HL-60 (cell line): ENCODE results near the gene SCMH1.

ENCODE experiments used
- DNase-seq, 2 experiments: peaks; one replicate each; pipeline ENCODE4 v3.0.0-alpha.2; 2010 to 2020; ENCODE audit warnings: low read depth in 1 of 2, low spot score in 1 of 2
- H3K27ac ChIP-seq: fragments of 250-450 bp; sonication (Bioruptor Pico); replicated peaks from 2 replicates; pipeline ENCODE4 v1.5.1; 2020; ENCODE audit warnings: mild to moderate bottlenecking, moderate library complexity
- H3K27me3 ChIP-seq: fragments of 250-450 bp; sonication (Bioruptor Pico); 2 replicates; pipeline ENCODE4 v1.5.1; 2021; ENCODE audit warnings: mild to moderate bottlenecking, moderate library complexity; ENCODE audit not compliant: insufficient read depth, poor library complexity, severe bottlenecking
- H3K4me3 ChIP-seq: replicated peaks from 2 replicates; pipeline ENCODE4 v1.5.1; 2011; ENCODE audit warnings: mild to moderate bottlenecking, control low read depth, low read length; ENCODE audit not compliant: insufficient read depth
- GABPA ChIP-seq: IDR thresholded peaks from 2 replicates; pipeline ENCODE4 v1.6.1; 2012; ENCODE audit warnings: low read depth
- POLR2AphosphoS5 ChIP-seq: IDR thresholded peaks from 2 replicates; pipeline ENCODE4 v1.6.1; 2012; ENCODE audit warnings: low read depth
- SPI1 ChIP-seq: IDR thresholded peaks from 2 replicates; pipeline ENCODE4 v1.6.1; 2012; ENCODE audit warnings: low read depth, mild to moderate bottlenecking, borderline replicate concordance
- TF ChIP-seq, protein P1 (sequence below): IDR thresholded peaks from 2 replicates; pipeline ENCODE4 v1.6.1; 2012; ENCODE audit warnings: low read depth; ENCODE audit not compliant: insufficient replicate concordance
- TF ChIP-seq, protein P2 (sequence below): IDR thresholded peaks from one replicate; pipeline ENCODE4 v1.5.1; 2011; ENCODE audit warnings: low read length, control low read depth, inconsistent platforms; ENCODE audit not compliant: insufficient read depth

Gene SCMH1

DNA sequence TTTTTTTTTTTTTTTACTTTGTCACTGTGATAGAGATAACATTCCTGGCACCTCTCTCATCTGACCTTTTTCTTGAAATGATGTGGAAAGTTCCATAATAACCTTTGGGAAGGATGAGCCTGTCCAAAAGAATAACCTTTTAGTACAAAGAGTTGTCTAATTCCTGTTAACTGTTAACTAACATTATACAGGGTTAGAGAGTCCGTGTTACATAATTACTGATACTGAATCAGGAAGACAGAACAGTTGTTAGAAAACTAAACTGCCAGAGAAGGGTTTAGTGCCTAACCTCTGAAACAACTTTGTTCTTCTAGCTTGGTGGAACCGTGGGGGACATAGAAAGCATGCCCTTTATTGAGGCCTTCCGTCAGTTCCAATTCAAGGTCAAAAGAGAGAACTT, 253.8 kb downstream of the SCMH1 start:
- Histone ChIP-seq H3K4me3 (no peak overlapping the region), H3K27ac (no peak overlapping the region), H3K27me3 (no peaks in the 10 kb centered on the region)
- TF ChIP-seq, protein P1, sequence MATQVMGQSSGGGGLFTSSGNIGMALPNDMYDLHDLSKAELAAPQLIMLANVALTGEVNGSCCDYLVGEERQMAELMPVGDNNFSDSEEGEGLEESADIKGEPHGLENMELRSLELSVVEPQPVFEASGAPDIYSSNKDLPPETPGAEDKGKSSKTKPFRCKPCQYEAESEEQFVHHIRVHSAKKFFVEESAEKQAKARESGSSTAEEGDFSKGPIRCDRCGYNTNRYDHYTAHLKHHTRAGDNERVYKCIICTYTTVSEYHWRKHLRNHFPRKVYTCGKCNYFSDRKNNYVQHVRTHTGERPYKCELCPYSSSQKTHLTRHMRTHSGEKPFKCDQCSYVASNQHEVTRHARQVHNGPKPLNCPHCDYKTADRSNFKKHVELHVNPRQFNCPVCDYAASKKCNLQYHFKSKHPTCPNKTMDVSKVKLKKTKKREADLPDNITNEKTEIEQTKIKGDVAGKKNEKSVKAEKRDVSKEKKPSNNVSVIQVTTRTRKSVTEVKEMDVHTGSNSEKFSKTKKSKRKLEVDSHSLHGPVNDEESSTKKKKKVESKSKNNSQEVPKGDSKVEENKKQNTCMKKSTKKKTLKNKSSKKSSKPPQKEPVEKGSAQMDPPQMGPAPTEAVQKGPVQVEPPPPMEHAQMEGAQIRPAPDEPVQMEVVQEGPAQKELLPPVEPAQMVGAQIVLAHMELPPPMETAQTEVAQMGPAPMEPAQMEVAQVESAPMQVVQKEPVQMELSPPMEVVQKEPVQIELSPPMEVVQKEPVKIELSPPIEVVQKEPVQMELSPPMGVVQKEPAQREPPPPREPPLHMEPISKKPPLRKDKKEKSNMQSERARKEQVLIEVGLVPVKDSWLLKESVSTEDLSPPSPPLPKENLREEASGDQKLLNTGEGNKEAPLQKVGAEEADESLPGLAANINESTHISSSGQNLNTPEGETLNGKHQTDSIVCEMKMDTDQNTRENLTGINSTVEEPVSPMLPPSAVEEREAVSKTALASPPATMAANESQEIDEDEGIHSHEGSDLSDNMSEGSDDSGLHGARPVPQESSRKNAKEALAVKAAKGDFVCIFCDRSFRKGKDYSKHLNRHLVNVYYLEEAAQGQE = no peak
- TF ChIP-seq GABPA = no peak
- TF ChIP-seq POLR2AphosphoS5 = no peak
- no peak for TF ChIP-seq SPI1
- TF ChIP-seq, protein P2, sequence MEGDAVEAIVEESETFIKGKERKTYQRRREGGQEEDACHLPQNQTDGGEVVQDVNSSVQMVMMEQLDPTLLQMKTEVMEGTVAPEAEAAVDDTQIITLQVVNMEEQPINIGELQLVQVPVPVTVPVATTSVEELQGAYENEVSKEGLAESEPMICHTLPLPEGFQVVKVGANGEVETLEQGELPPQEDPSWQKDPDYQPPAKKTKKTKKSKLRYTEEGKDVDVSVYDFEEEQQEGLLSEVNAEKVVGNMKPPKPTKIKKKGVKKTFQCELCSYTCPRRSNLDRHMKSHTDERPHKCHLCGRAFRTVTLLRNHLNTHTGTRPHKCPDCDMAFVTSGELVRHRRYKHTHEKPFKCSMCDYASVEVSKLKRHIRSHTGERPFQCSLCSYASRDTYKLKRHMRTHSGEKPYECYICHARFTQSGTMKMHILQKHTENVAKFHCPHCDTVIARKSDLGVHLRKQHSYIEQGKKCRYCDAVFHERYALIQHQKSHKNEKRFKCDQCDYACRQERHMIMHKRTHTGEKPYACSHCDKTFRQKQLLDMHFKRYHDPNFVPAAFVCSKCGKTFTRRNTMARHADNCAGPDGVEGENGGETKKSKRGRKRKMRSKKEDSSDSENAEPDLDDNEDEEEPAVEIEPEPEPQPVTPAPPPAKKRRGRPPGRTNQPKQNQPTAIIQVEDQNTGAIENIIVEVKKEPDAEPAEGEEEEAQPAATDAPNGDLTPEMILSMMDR = no peak
- no peak for DNase-seq

DNA sequence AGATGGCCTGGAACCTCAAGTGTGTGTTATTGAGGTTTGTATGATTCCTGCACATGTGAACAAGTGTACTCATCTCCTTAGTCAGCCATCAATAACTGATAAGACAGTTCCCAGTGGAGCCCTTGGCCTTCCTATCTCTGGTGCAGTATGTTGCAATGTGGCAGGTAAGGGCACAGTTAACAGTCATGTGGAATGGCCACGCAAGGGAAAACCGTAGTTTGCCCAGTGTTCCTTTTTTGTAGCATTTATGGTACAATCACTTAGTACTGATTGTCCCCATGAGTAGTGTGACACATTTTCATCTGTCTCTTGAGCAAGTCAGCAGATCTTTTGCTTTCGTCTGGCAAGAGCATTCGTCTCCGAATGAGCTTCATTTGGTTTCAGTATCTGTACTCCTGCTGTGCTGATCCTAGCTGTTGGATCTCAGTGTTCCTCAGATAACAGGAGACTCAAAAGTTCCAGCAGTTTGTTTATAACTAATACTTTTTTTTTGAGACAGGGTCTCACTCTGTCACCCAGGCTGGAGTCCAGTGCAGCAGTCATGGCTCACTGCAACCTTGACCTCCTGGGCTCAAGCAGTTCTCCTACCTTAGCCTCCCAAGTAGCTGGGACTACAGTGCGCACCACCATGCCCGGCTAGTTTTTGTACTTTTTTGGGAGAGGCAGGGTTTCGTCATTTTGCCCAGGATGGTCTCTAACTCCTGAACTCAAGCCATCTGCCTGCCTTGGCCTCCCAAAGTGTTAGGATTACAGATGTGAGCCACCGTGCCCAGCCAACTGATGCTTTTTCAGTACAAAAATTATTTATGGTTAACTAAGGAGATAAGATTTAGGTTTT, 254.4 kb downstream of the SCMH1 start:
- Histone ChIP-seq H3K4me3 (no peak overlapping the region), H3K27ac (no peak overlapping the region), H3K27me3 (no peaks in the 10 kb centered on the region)
- TF ChIP-seq, protein P2 = no peak
- TF ChIP-seq GABPA = no peak
- TF ChIP-seq POLR2AphosphoS5 = no peak
- TF ChIP-seq SPI1 = no peak
- TF ChIP-seq, protein P1 = no peak
- no peak for DNase-seq

DNA sequence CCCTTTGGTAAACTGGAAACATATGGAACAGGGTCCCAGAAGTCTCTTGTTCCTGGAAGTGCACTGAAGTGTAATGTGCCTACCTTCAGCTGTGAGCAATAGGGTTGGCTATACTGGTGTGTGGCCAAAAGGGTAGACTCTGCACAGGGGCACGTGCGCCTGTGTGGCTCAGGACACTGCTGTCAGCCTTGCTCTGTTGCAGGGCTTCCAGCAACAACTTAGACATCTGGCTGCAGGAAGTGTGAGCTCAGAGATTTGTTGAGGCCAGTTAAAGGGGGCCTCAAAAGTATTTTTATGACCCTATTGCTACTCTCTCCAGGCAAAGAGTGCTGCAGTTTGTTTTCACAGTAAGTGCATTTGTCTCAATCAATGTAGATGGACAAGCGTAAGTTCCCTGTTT, 255.2 kb downstream of the SCMH1 start:
- Histone ChIP-seq H3K27ac (no peak overlapping the region), H3K4me3 (no peak overlapping the region), H3K27me3 (no peaks in the 10 kb centered on the region)
- no peak for DNase-seq
- TF ChIP-seq, protein P2 = no peak
- TF ChIP-seq POLR2AphosphoS5 (no peak), GABPA (no peak), SPI1 (no peak)
- TF ChIP-seq, protein P1 = no peak
